Lung microvascular endothelial cell (primary cell): ENCODE measurements around the gene DAPK3. TPM values are rescaled to one million over a fixed set of nuclear protein-coding genes. Genes with fewer than 3 reads are reported as not detected.

Experiments used
- DNase-seq, 2 donors: peaks; one replicate each; pipeline versions ENCODE4 v3.0.0 to v3.0.0-alpha.2; 2010; ENCODE audit warnings: low read depth in 2 of 2
- total RNA-seq: library from RNA; depleted of rRNA; stranded (reverse); fragments of >200 nt; gene quantifications from 2 replicates; pipeline ENCODE4 v1.2.1, GENCODE V29; 2014

The DAPK3 gene
- total RNA-seq, 1 donor from 2014 or later = 103 TPM

DNA sequence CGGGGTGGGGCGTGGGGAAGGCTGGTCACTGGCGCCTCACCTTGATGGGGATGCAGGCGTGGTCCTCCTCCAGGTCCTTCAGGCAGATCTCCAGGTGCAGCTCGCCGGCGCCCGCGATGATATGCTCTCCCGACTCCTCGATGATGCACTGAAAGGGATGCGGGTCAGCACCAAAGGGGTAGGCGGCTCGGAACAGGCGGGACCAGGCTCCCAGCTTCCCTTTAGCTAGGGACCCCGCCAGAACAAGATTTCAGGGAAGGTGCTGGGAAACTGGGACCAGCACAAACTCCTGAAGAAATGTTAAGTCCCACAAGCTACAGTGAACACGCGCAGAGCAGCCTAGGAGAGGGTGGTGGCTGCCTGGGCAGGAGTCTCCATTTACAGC, 8.4 kb upstream of the DAPK3 start:
- peak; percentile 1 to 2 for DNase-seq

DNA sequence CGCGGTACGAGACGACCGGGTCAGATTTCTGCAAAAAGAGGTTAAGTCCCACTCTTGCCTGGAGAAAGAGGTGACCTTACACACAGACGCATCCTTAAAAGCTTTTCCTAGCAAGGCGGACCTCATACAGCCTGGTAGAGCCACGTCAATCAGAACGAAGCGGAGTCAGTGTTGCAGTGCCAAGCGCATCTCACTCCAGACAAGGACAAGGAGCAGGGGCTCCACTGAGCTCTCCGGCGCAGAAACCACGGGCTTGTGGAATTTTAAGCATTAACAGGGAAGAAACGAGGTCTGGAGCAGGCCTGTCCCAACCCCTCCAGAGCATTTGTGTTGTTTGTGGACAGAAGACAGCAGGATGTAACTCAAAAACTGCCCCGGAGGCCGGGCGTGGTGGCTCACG, 7.2 kb upstream of the DAPK3 start:
- peak in 1 of 2 donors; percentile 1 for DNase-seq

DNA sequence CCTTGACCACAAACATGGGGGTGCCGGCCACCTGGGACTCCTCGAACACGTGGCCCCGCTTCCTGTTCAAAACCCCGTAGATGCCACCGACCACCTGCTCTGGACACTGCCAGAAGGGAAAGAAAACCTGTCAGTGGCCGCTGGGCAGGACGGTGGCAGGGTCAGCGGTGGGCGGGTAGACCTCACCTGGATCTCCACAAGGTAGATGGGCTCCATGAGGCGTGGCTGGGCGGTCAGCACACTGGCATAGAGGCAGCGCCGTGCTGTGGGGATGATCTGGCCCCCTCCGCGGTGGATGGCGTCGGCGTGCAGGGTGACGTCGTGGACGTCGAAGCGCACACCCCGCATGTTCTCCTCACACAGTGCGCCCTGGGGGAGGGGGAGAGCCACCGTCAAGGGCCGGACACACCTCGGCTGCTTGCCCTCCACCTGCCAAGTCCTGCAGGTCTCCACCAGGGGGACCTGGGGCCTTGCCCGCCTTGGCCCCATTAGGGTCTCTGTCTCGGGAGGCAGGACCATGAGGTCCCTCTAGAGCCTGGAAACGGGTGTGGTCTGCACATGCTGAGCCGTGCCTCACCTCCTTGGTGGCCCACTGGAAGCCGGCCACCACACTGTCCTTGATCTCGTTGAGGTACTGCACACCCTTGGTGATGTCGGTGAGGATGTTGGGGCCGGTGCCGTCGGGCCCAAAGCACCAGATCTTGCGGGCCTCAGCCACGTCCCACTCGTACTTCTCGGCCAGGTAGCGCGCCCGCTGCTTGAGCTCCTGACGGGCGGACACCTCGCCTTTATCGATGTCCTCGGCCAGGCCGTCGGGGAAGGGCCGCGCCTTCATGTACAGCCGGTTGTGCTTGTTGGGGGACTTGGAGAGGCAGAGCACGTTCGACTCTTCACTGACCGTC, 6.6 kb upstream of the DAPK3 start:
- peak; percentile 3 to 7 for DNase-seq

DNA sequence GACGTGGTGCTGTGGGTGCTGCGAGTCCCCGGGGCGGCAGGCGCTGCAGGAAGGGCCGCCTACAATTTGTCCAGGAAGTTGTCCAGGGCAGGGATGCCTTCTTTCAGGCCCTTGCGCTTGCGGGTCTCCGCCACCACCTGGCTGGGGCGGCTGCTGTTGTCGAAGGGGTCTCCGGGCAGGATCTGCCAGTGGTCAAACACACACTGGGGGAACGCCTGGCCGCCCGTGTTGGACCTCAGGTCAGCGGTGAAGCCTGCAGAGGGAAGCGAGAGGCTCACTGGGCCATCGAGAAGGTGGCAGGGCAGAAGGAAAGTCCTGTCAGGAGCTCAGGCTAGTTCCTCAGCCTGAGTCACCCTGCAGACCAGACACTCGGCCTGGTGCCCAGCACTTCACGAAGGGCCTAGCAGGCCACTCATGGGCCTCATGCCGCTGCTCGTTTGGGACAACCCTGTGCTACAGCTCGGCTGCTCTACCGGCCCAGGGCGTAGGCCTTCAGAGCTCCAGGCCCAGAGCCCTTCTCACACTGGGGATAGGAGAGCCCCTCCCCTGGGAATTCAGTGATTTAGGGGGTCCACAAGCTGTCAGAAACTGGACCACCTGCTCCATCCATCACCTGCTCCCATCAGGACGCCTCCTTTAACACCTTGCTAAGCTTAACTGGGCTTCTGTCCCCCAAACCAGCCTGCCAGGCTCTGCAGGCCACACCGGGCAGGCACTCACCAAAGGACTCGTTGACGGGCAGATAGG, 5.8 kb upstream of the DAPK3 start:
- peak; percentile 1 to 4 for DNase-seq

DNA sequence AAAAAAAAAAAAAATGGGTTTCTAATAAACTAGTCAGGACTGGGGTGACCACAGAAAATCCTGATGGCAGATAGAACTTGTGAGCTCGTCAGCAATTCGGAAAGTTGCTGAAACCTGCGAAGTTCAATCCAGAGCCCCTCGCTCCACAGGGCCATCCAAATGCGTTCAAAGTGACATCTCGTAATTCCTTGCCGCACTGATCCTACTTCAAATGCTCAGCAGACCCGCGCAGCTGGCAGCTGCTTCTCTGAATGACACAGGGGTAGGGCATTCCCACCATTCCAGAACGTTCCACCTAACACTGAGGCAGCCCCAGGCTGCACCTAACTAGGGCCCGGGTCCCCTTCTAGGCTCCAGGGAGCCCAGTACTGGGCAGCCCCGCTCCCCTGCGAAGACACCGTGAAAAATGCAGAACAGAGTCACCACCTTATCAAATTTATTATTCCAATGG, 4.8 kb upstream of the DAPK3 start:
- DNase-seq = peak; percentile 0 to 13

DNA sequence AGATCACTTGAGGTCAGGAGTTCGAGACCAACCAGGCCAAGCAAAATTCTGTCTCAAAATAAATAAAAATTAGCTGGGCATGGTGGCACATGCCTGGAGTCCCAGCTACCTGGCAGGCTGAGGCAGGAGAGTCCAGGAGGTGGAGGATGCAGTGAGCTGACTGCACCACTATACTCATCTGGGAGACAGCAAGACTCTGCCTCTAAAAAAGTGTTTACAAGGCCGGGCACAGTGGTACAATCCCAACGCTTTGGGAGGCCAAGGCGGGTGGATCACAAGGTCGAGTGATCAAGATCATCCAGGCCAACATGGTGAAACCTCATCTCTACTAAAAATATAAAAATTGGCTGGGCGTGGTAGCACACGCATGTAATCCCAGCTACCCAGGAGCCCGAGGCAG, 4.2 kb upstream of the DAPK3 start:
- DNase-seq = peak in 1 of 2 donors; percentile 1

DNA sequence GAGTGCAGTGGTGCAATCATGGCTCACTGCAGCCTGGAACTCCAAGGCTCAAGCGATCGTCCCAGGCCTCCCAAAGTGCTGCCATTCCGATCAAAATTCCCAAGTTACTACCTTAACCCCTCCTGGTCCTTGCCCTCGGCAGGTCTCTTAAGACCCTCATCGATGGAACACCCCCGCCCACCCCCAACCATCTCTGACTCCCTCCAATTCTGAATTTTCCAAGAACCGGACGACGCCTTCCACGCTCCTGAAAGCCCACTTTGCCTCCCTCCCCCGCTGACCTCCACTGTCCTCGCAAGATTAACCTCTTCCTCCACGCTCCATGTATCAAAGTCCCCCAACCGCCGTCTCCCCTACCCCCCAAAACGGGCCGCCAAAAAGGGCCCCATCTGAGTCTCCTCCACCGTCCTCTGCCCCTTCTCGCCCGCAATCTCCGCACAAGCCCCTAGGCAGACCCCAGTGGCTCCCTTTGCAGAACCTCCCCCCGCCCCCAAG, 539 bp downstream of the DAPK3 start:
- DNase-seq = peak in 1 of 2 donors; percentile 18

DNA sequence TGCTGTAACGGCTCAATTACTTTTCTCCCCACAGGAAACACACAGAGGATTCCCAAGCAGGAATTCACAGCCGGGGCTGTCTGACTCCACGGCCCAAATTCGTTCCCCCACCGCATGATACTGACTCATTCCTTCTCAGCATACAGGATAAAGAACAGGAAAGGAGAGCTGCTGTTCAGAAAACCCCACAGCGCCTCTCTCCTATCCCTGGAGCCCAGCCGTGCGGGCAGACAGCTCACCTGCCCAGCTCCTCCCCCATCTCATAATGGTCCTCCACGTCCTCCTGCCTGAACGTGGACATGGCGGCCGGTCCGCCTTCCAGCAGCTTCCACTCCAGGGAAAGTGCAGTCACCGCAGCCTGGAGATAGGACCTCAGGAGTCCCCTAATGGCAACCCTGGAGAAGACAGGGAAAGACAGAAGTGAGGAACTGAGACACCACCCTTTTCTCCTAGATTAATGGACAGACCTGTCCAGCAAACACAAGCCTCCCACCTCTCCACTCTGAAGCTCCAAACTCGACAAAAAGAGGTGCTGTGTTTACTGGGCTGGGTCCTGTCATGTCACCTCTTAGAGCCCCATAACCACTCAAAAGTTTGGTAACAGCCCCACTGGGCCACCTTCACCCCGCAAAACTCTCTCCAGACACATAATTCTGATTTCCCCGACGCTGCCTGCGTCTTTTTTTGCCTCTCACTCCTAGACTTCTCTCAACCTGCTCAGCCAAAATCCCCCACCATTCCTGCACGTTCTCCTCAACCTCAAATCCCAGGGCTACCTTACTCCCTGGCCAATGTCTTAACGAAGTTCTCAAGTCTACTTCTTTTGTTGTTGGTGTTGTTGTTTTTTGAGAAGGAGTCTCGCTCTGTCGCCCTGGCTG, 1.2 kb downstream of the DAPK3 start:
- peak; percentile 81 to 87 for DNase-seq

DNA sequence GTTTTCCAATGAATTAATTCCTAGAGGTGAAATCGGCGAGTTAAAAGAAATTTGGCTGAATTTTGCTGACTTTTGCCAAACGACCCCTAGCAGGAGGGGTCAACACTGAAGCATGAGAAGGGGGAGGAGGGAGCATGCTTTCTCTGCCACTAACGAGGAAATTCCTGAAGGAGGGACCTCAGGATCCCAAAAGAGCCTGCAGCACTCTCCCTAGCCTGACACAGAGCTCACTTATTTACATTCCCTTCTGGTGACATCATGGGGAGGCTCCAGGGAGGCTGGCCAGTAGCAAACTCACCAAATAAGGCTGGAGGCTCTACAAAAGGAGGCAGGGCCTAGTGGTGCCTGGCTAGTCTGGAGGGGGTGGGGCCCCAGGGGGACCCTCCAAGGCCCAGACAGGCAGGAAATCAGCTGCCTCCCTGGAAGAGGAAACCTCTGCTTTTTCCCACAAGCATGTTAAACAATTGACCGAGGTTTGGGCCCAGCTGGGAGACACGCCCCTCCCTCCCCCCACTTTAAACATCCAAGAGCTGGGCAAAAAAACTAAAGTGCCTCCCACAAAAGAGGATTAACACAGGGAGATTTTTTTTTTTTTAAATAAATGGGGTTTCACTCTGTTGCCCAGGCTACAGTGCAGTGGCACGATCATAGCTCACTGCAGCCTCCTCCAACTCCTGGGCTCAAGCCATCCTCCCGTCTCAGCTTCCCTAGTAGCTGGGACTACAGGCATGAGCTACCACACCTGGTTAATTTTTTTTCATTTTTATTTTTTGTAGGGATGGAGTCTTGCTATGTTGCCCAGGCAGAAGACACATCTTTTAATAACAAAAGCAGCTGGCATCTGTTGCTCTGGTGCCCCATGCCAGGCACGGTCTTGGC, 2.1 kb downstream of the DAPK3 start:
- peak; percentile 99 to 100 for DNase-seq

DNA sequence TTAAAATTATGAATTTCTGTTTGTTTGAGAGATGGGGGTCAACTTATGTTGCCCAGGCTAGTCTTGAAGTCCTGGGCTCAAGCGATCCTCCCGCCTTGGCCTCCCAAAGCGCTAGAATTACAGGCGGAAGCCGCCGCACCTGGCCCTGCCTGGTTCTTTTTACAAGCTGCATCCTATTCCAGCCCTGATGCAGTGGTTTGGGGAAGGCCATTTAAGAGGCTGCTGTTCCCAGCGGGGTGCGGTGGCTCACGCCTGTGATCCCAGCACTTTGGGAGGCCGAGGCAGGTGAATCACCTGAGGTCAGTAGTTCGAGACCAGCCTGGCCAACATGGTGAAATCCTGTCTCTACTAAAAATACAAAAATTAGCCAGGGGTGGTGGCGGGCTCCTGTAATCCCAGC, 2.9 kb downstream of the DAPK3 start:
- peak in 1 of 2 donors; percentile 1 for DNase-seq

DNA sequence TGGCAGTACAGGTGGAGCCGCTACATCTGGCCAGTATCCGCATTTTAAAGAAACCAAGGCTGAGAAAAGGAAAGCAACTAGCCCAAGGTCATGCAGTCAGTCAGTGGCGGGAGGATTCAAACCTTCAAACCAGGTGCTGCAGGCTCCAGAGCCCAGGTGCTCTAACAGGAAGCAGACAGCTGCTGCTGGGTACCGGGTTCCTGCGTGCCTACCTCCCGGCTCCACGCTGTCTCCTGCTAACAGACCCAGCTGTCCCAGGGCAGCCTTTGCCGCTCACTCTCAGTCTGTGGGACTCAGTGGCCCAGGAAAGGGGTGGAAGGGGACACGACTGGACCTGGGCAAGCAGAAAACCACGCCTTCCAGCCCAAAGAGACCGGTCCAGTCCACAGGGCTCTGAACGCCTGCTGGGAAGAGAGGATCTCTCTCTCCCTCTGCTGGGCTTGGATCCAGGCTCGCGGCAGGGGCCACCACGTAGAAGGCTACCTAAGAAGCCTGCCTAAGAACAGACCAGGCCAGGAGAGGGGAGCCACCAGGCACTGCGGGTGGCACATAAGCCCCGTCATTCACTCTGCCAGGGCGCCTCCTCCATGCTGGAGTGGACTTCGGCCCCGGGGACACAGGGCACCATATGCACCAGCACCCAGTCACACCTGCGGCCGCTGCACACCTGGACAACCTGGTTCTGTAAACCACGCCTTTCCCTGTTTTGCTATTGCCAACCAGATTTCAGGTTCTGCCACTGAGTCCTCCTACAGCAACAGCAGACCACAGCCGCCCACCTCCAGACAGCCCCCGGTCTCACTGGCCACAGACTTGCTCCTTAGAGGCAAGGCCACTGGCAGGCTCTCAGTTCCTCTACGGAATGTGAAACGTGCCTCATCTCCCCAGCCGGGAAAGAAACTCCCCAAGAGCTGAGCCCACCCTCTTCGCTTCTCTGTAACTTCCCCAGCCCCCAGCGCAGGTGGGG, 4.6 kb downstream of the DAPK3 start:
- DNase-seq = no peak

DNA sequence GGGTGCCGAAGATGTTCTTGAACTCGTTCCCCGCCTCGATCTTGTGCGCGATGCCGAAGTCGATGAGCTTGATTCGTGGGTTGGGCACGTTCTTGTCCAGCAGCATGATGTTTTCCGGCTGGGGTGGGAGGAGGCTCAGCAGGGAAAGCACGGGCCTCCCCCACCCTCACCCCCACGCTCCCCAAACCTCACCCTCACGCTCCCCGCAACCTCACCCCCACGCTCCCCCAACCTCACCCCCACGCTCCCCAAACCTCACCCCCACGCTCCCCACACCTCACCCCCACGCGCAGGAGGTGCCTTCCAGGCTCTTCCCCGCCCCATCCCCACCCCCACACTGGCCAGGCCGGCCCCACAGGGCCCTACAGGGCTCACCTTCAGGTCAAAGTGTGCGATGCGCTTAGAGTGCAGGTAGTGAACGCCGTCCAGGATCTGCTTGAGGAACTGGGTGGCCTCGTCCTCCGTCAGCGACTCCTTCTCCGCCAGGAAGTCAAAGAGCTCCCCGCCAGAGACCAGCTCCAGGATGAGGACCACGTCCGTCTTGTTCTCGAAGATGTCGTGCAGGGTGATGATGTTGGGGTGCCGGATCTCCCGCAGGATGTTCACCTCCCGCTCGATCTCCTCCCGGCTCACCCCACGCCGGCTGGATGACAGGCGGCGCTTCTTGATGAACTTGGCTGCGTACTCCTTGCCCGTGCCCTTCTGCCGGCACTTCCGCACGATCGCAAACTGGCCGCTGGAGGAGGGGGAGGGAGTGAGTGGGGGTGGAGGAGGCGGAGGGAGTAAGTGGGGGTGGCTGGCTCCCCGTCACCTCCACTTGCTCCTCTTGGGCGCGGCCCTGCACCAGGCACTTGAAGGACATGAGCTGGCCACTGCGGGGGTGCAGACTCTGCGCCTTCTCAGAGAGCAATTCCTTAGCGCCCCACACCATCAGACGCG, 6.4 kb downstream of the DAPK3 start:
- no peak for DNase-seq

DNA sequence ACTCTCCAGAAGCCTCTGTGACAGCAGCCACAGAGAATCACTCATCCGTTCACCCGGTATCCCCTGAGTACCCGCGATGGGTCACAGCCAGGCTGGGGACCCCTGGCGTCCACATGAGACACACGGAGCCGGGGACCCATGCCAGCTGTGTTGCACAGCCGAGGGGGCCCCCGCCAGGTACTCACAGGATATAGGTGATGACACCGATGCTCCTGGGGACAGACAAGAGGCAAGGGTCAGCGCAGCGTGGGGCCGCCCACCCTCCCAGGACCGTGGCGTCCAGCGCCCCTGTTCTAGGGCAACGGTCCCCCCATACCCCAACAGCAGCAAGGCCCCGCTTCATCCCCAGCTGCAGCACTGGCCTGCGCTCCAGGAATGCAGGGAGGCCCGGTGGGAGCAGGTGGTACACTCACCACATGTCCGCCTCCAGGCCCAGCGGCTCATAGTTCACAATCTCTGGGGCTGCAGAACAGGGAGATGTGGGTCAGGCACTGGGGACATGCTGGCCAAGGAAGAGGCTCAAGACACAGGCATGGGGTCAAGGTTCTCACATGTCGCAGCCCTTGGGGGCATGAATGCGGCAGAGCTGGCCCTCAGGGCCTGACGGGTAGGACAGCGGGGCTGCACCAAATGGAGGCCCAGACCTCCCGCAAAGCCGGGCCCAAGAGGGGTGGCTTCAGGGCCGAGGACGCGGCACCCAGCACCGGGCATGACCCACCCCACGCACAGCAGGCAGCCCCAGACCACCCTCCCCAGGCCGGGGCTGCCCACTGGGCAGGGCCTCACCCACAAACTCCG, 7.2 kb downstream of the DAPK3 start:
- DNase-seq = no peak

DNA sequence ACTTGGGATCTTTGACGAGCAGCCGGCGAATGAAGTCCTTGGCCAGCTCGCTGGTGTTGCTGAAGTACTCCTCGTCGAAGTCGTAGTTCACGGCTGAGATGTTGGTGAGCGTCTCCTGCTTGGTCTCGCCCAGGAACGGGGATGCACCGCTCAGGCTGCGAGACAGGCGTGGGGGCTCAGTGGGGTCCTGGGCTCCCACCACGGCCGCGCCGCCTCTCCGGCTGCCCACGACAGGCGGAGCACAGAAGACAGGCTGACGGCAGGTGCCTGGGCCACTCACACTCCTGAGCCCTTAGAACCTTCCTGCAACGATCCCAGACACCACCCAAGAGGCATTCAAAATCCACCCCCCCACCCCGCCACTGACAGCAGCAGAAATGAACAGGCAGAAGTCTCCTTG, 9.9 kb downstream of the DAPK3 start:
- no peak for DNase-seq

DNA sequence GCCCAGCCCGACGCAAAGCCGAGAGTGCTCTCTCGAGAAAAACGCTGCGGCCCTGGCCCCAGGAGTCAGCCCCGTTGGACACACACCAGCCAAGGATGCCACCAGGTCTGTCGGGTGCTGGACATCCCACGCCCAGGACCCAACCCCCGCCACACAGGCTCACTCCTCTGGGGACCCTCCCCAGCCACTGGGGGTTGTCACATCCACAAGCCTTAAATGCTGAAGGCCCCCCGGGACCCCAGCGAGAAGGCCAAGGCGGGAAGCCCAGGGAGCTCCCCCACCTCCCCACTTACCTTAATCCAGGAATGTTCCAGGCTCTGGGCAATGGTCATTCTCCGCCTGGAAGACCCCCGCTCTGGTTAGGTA, 11.2 kb downstream of the DAPK3 start:
- no peak for DNase-seq

DNA sequence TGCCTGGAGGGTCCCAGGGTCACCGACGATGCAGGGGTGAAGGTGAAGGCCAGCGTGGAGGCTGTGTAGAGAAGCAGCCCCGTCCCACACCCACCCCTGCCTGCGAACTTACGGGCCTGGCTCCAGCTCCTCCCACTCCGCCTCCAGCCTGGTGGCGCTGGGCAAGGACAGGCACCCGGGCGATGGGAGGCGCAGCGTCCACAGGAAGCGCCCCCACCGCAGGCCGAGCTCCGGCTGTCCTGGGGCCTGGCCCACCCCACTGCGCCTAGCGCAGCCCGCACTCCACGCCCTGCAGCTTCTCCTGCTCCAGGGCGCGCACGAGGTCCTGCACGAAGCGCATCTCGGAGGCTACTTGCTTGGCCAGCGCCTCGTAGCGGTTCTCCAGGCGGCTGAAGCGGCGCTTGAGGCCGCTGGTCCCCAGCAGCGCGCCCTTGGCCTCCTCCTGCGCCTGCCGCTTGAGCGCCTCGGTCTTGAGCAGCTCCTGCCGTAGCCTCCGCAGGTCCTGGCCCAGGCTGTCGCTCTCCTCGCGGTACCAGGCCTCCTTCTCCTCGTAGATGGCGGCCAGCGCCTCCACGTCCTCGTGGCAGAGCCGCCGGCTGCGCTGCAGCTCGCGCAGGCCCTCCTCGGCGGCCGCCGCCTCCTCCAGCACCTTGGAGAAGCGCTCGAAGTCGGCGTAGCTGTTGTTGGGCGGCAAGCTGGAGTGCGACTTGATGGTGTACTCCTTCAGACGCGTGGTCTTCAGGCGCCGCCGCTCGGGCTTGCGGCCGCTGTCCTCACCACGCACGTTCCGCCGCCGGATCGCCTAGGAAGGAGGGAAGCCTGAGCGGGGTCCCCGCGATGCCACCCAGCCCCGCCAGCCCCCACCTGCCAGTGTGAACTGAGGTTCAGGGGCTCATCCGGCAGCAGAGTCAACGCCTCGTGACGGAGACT, 11.8 kb downstream of the DAPK3 start:
- no peak for DNase-seq
